Common myeloid progenitor, CD34-positive (primary cell): ENCODE data around the gene MYO3B.

Experiments
- CTCF ChIA-PET: fragments of 350-600 bp; sonication (Branson Sonifier 250); formaldehyde crosslinking; loops from one replicate; lab custom pipeline; 2021; ENCODE audit warnings: antibody characterized with exemption; lab: Charles Lee
- POLR2A ChIA-PET: fragments of 350-600 bp; sonication (Branson Sonifier 250); formaldehyde crosslinking; loops from one replicate; lab custom pipeline; 2021; ENCODE audit warnings: antibody characterized with exemption; lab: Charles Lee
- DNase-seq, 3 donors: peaks; one replicate each; pipeline versions ENCODE4 v3.0.0 to v3.0.0-alpha.2; 2013
- H3K27ac ChIP-seq, 2 experiments: 1 replicate in 1 of 2; 2 replicates in 1 of 2; pipeline ENCODE4 v1.7.0; 2013; ENCODE audit warnings: inconsistent platforms in 2 of 2, low read length in 2 of 2, mild to moderate bottlenecking in 2 of 2, low read depth in 1 of 2, moderate library complexity in 1 of 2; ENCODE audit not compliant: severe bottlenecking in 2 of 2, insufficient read depth in 1 of 2, poor library complexity in 1 of 2
- H3K27me3 ChIP-seq, 5 experiments: replicated peaks in 2 of 5; 1 replicate in 3 of 5; 2 replicates in 2 of 5; pipeline versions ENCODE4 v1.6.1 to v1.7.0; 2013; ENCODE audit warnings: low read length in 4 of 5, mild to moderate bottlenecking in 2 of 5, moderate library complexity in 2 of 5, inconsistent platforms in 1 of 5; ENCODE audit not compliant: insufficient read depth in 5 of 5, control insufficient read depth in 4 of 5
- H3K36me3 ChIP-seq, 4 experiments: 1 replicate in 2 of 4; 2 replicates in 2 of 4; pipeline versions ENCODE4 v1.6.1 to v1.7.0; 2013; ENCODE audit warnings: low read length in 3 of 4, control low read depth in 1 of 4, mild to moderate bottlenecking in 1 of 4; ENCODE audit not compliant: control insufficient read depth in 4 of 4, insufficient read depth in 4 of 4
- H3K4me1 ChIP-seq, 4 experiments: 1 replicate in 3 of 4; 2 replicates in 1 of 4; pipeline versions ENCODE4 v1.6.1 to v1.7.1; 2013; ENCODE audit warnings: low read length in 3 of 4, mild to moderate bottlenecking in 3 of 4, control low read depth in 1 of 4, inconsistent platforms in 1 of 4, moderate library complexity in 1 of 4; ENCODE audit not compliant: control insufficient read depth in 4 of 4, insufficient read depth in 4 of 4; ENCODE audit errors: control extremely low read depth in 1 of 4
- H3K4me3 ChIP-seq, 7 experiments: 1 replicate in 4 of 7; 2 replicates in 3 of 7; pipeline versions ENCODE4 v1.5.1 to v1.7.0; 2013; ENCODE audit warnings: mild to moderate bottlenecking in 7 of 7, low read length in 6 of 7, moderate library complexity in 6 of 7, inconsistent platforms in 2 of 7, low read depth in 2 of 7, control low read depth in 1 of 7; ENCODE audit not compliant: insufficient read depth in 4 of 7, control insufficient read depth in 1 of 7; ENCODE audit errors: extremely low read depth in 1 of 7
- H3K9me3 ChIP-seq, 5 experiments: 1 replicate in 4 of 5; 2 replicates in 1 of 5; pipeline versions ENCODE4 v1.6.1 to v1.7.1; 2013; ENCODE audit warnings: low read length in 4 of 5, mild to moderate bottlenecking in 2 of 5, inconsistent platforms in 1 of 5, low read depth in 1 of 5, moderate library complexity in 1 of 5; ENCODE audit not compliant: control insufficient read depth in 4 of 5, insufficient read depth in 2 of 5; ENCODE audit errors: control extremely low read depth in 1 of 5
- WGBS: methylation state at CpG from one replicate; pipeline ENCODE4 v1.1.5; 2013; ENCODE audit not compliant: insufficient coverage; 5-methylcytosine and 5-hydroxymethylcytosine counted together

The MYO3B gene

DNA sequence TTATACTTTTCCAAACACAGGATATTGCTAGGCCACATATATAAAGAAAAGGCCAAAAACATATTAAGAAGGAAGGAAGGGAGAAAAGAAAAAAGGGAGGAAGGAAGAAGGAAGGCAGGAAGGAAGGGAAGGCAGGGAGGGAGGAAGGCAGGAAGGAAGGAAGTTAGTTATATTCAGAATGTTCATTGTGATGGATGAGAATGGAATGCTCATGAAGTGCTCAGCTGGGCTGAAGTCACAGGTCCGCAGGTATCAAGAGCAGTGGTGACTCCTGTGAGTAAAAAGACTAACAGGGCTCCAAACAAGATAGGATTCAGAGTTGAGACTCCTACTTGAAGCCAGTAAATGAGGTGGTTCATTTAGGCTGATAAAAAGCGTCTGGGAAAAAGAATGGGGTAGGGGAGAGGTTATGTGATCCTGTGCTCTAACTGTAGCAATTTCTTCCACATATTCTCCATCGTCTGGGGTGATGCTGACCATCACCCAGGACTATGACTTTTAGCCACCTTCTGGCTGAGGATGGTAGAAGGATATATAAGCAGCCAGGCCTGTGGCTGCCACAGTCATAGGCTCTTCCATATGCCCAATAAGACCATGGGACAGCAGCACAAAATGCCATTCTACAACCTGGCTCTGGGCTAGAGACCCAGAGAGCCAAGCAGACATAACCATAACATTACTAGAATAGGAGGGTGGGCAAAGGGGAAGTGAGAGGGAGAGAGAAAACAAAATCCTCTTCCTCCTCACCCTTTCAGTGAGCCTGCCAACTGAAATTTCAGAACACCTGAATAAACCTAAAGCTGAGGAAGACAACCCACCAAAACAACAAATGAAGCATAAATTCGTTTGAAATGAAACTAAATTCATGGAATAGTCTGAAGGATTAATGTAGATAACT, 173.2 kb downstream of the MYO3B start:
- POLR2A ChIA-PET: no interaction called here
- CTCF ChIA-PET: interaction anchor here (1.1 to 1.5 kb wide), 2 partner anchors 10 to 14 kb away, joined by 3 to 9 read pairs; no protein-coding TSS in a partner anchor

DNA sequence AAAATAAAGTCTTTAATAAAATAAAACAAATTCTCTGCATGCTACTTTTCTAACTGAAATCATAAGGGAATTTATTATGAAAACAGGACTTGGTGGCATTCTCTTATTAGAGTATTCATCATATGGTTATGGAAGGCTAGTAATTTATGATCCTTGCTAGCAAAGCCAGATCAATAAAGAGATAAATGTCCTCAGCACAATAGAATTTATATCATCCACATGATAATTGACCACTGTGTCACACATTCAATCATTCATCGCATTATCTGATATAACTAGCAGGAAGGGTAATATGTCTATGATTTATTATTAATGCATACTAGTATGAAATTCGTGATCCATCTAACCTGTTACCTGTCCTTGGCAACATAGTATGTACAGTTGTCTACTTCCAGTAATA, 175.8 kb downstream of the MYO3B start:
- ChIA-PET POLR2A (no interaction called here), CTCF (interaction anchor here (1.0 kb wide), 1 partner anchor 9 kb away, joined by 4 read pairs; no protein-coding TSS in a partner anchor)
- no peak overlapping the region for H3K4me3 ChIP-seq
- peaks cover 19 to 26% (median 21%) of the 10 kb centered on the region in 4 experiments for H3K4me1 ChIP-seq
- no peak overlapping the region for H3K27ac ChIP-seq
- no peaks in the 10 kb centered on the region for H3K9me3 ChIP-seq
- no peaks in the 10 kb centered on the region for H3K27me3 ChIP-seq
- H3K36me3 ChIP-seq: no peaks in the 10 kb centered on the region
- no peak for DNase-seq
- WGBS: no CpG with 5 or more reads among the region's 2 CpGs

More for the DNA sequence above, 173.2 kb downstream of the MYO3B start:
- Histone ChIP-seq H3K4me1 (peaks cover 19 to 26% (median 21%) of the 10 kb centered on the region in 4 experiments), H3K27me3 (no peaks in the 10 kb centered on the region), H3K9me3 (no peaks in the 10 kb centered on the region), H3K27ac (no peak overlapping the region), H3K36me3 (no peaks in the 10 kb centered on the region), H3K4me3 (no peak overlapping the region)
- DNase-seq: peak in 1 of 3 donors; percentile 24
- WGBS: 93% methylated on average over 1 of the region's 4 CpGs

DNA sequence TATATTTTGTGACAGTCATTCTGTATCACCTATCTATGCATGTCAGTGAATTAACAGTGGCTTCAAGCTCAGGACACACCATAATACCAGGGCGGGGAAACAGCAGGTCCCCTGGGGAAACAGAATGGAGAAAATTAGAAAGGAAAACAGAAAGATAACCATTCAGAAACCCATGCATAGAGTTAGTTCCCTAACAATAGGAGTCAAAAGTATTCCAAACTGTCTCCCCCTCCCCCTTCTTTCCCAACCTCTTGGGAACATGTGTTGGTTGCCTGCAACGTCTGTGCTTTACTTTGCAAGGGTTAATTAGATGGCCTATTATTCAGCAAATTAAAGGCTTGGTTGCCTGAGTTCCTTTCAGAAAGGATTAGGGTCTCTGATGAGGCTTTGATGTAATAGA, 176.4 kb downstream of the MYO3B start:
- DNase-seq: no peak
- ChIA-PET CTCF (interaction anchor here (1.0 to 1.2 kb wide), 2 partner anchors 9 to 458 kb away, joined by 3 to 4 read pairs; no protein-coding TSS in a partner anchor), POLR2A (no interaction called here)
- Histone ChIP-seq H3K9me3 (no peaks in the 10 kb centered on the region), H3K4me3 (no peak overlapping the region), H3K4me1 (peaks cover 19 to 26% (median 21%) of the 10 kb centered on the region in 4 experiments), H3K27ac (peak overlapping the region in 1 of 2 experiments; percentile 32), H3K27me3 (no peaks in the 10 kb centered on the region), H3K36me3 (no peaks in the 10 kb centered on the region)
- 40% methylated on average over 2 of the region's 2 CpGs for WGBS

DNA sequence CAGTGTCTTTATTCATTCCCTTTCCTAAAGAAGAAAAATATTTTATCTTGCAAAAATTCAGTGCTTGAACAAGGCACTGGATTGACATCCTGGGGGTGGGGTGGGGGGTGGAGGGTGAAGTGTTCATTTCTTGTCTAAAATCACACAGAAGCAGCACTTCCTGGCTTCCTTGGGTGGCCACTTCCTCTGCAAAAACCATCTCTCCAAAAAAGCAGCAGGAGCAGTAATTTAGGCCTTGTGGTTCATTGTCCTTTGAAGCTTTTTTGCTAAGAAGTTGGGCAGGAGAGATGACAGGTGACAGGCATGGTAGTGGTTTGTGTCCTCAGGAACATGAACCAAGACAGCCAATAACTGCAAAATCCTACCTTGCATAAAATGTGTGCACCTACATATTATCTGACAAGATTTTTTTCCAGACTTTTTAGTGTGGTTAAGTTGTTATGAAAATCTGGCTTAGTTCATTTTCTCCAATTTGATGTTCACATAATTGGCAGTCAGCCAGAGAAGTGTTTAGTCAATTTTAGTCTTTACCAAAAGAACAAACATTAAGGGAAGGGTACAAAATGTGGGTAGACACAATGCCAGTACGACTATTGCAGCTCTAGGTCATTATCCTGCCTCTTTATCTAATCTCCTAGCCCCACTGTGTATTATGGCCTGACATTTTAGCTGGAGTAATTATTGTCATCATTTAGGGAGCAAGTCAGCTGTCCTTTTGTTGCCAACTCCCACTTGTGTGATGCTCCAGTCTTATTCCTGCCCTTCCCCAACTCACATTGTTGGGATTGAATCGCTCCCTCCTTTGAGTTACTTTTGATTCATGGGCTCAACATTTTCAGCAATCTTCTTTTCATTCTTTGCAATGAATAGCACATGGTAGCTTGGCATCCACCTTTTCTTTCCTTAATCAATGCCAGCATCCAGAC, 177.2 kb downstream of the MYO3B start:
- POLR2A ChIA-PET: no interaction called here
- Histone ChIP-seq H3K4me3 (no peak overlapping the region), H3K9me3 (no peaks in the 10 kb centered on the region), H3K27ac (peak overlapping the region in 1 of 2 experiments; percentile 32), H3K27me3 (no peaks in the 10 kb centered on the region), H3K4me1 (peaks cover 19 to 26% (median 21%) of the 10 kb centered on the region in 4 experiments), H3K36me3 (no peaks in the 10 kb centered on the region)
- 100% methylated on average over 1 of the region's 2 CpGs for WGBS
- CTCF ChIA-PET: interaction anchor here (0.8 to 1.4 kb wide), 4 partner anchors 11 to 457 kb away, joined by 3 to 5 read pairs (median 4); no protein-coding TSS in a partner anchor
- DNase-seq: peak; percentile 25 to 72 (median 58)

DNA sequence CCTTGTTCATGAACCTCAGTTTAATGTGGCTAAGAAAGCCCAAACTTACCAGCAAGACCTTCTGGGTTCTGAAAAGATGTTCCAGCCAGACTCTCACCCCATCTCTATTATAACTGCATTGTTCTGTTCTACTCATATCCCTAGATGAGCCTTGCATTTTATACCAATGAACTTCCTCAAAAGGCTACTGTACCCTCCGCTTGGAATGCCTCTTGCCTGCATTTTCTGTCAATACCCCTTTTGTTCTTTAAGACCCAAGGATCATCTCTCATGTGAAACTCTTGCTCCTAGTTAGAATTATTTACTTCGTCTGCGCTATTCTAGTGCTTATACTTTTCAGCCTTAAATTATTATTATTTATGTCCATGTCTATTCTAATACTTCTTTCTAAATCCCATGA, 181.5 kb downstream of the MYO3B start:
- DNase-seq: no peak
- no peak overlapping the region for H3K4me3 ChIP-seq
- POLR2A ChIA-PET: no interaction called here
- no peaks in the 10 kb centered on the region for H3K36me3 ChIP-seq
- H3K9me3 ChIP-seq: no peaks in the 10 kb centered on the region
- CTCF ChIA-PET: interaction anchor here (3.8 kb wide), 1 partner anchor 454 kb away, joined by 16 read pairs; no protein-coding TSS in a partner anchor
- no peak overlapping the region for H3K27ac ChIP-seq
- no peaks in the 10 kb centered on the region for H3K27me3 ChIP-seq
- H3K4me1 ChIP-seq: peaks cover 23 to 37% (median 26%) of the 10 kb centered on the region in 4 experiments
- 90% methylated on average over 1 of the region's 3 CpGs for WGBS

DNA sequence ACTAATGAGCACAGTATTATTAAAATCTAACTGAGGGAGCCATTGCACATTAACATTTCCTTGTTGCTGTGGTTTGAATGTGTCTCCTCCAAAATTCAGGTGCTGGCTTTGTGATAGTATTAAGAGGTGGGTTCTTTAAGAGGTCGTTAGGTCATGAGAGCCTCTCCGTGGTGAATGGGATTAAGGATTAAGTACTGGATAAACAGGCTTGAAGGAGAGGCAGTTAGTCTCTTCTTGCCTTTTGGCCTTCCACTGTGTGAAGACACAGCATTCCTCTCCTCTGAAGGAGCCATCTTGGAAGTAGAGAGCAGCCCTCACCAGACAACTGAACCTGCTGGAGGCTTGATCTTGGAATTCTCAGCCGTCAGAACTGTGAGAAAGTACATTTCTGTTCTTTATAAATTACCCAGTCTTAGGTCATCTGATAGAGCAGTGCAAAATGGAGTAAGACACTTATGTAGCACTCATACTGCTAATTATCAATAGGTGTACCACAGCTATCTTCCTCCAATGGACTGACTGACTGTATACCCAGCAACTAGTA, 182.7 kb downstream of the MYO3B start:
- no peak for DNase-seq
- no peak overlapping the region for H3K27ac ChIP-seq
- peaks cover 14 to 26% (median 15%) of the 10 kb centered on the region in 4 experiments for H3K4me1 ChIP-seq
- H3K9me3 ChIP-seq: no peaks in the 10 kb centered on the region
- WGBS: 100% methylated on average over 3 of the region's 3 CpGs
- CTCF ChIA-PET: interaction anchor here (0.8 to 3.8 kb wide), 18 partner anchors 10 to 458 kb away, joined by 3 to 18 read pairs (median 4); partner anchors contain the start of gene GAD1
- no peak overlapping the region for H3K4me3 ChIP-seq
- POLR2A ChIA-PET: interaction anchor here (0.7 kb wide), 1 partner anchor 31 kb away, joined by 3 read pairs; no protein-coding TSS in a partner anchor
- H3K36me3 ChIP-seq: no peaks in the 10 kb centered on the region
- no peaks in the 10 kb centered on the region for H3K27me3 ChIP-seq
